GM23248 (cell line): ENCODE results near the gene KCTD12.

ENCODE experiments used
- EZH2 ChIP-seq: fragments of 200-600 bp; sonication (generic); IDR thresholded peaks from 2 replicates; pipeline ENCODE4 v1.6.1; 2018; ENCODE audit warnings: antibody characterized with exemption, mild to moderate bottlenecking; ENCODE audit not compliant: insufficient read depth, poor library complexity, severe bottlenecking
- EZH2phosphoT487 ChIP-seq: fragments of 200-600 bp; sonication (generic); IDR thresholded peaks from 2 replicates; pipeline ENCODE4 v1.6.1; 2018; ENCODE audit warnings: antibody characterized with exemption, moderate library complexity, mild to moderate bottlenecking, low read depth; ENCODE audit not compliant: insufficient read depth

GRCh38 chr13:76865996-76866503, 20.2 kb downstream of the KCTD12 start:
- TF ChIP-seq EZH2 (no peak), EZH2phosphoT487 (no peak)
